Ovary (tissue), 3 donors: ENCODE results near the gene MC1R.

Experiments used
- CTCF ChIP-seq, 3 donors: fragments of 450-650 bp in 2 of 3; fragments of 200-600 bp in 1 of 3; IDR thresholded peaks; one replicate each; pipeline versions ENCODE4 v1.5.1 to v1.8.0; 2016 to 2022; ENCODE audit warnings: antibody characterized with exemption in 3 of 3, mild to moderate bottlenecking in 1 of 3
- EP300 ChIP-seq: sonication (generic); formaldehyde crosslinking; IDR thresholded peaks from one replicate; pipeline ENCODE4 v1.6.1; 2017; ENCODE audit warnings: antibody characterized with exemption
- POLR2A ChIP-seq: fragments of 450-650 bp; IDR thresholded peaks from one replicate; pipeline ENCODE4 v1.6.1; 2017; ENCODE audit warnings: antibody characterized with exemption, mild to moderate bottlenecking, moderate library complexity
- donor health status: DM: no; HTN: no; CAD: no.

GRCh38 chr16:89936981-89937380 is 18.3 kb downstream of the MC1R start:
- TF ChIP-seq CTCF (IDR thresholded peaks at IDR 0.05) = no peak
- TF ChIP-seq POLR2A = no peak
- no peak for TF ChIP-seq EP300
